GM23338 (cell line): Measurements from ENCODE around the gene SCN7A. TPM values are rescaled to one million over a fixed set of nuclear protein-coding genes. Genes with fewer than 3 reads are reported as not detected.

ENCODE experiments used
- ATAC-seq: fragments of 200-7000 bp; cut with Tn5 transposase; 3 replicates; pipeline ENCODE4 v1.9.1; 2020
- DNase-seq: peaks from one replicate; pipeline ENCODE4 v3.0.0-alpha.2; 2015; ENCODE audit warnings: low spot score
- H2AFZ ChIP-seq: fragments of 200-600 bp; sonication (generic); 2 replicates; pipeline ENCODE4 v1.8.0; 2016; ENCODE audit warnings: antibody characterized with exemption, mild to moderate bottlenecking, moderate library complexity
- H3F3A ChIP-seq: fragments of 200-600 bp; sonication (generic); replicated peaks from 2 replicates; pipeline ENCODE4 v1.8.0; 2017; ENCODE audit warnings: antibody characterized with exemption, mixed run types, low read depth
- H3K27ac ChIP-seq: fragments of 200-600 bp; sonication (generic); 2 replicates; pipeline ENCODE4 v1.6.1; 2016; ENCODE audit warnings: low read depth
- H3K27me3 ChIP-seq: fragments of 200-600 bp; sonication (generic); 2 replicates; pipeline ENCODE4 v1.8.0; 2016; ENCODE audit warnings: mild to moderate bottlenecking, mixed run types, moderate library complexity; ENCODE audit not compliant: insufficient read depth
- H3K36me3 ChIP-seq: fragments of 200-600 bp; sonication (generic); 2 replicates; pipeline ENCODE4 v1.8.0; 2016; ENCODE audit warnings: mild to moderate bottlenecking; ENCODE audit not compliant: insufficient read depth
- H3K4me1 ChIP-seq: fragments of 200-600 bp; sonication (generic); 2 replicates; pipeline ENCODE4 v1.8.0; 2016; ENCODE audit warnings: mild to moderate bottlenecking, moderate library complexity; ENCODE audit not compliant: insufficient read depth
- H3K4me2 ChIP-seq: fragments of 200-600 bp; sonication (generic); 2 replicates; pipeline ENCODE4 v1.7.1; 2017; ENCODE audit warnings: mixed run types
- H3K4me3 ChIP-seq: fragments of 200-600 bp; sonication (generic); 2 replicates; pipeline ENCODE4 v1.6.1; 2016; ENCODE audit warnings: mixed run types
- H3K79me2 ChIP-seq: fragments of 200-600 bp; sonication (generic); replicated peaks from 2 replicates; pipeline ENCODE4 v1.8.0; 2017; ENCODE audit warnings: mild to moderate bottlenecking; ENCODE audit not compliant: insufficient read depth
- H3K9me2 ChIP-seq: fragments of 200-600 bp; sonication (generic); 2 replicates; pipeline ENCODE4 v1.8.0; 2017; ENCODE audit not compliant: insufficient read depth
- H4K20me1 ChIP-seq: fragments of 200-600 bp; sonication (generic); replicated peaks from 2 replicates; pipeline ENCODE4 v1.8.0; 2017; ENCODE audit warnings: mild to moderate bottlenecking; ENCODE audit not compliant: insufficient read depth
- H3K27ac Mint-ChIP-seq: 2 replicates; pipeline ENCODE4 v1.8.0; 2020; ENCODE audit warnings: inconsistent platforms, mild to moderate bottlenecking, moderate library complexity, mixed read lengths
- H3K27me3 Mint-ChIP-seq: 3 replicates; pipeline ENCODE4 v1.8.0; 2022; ENCODE audit warnings: low read depth, mild to moderate bottlenecking, moderate library complexity, mixed read lengths, inconsistent platforms; ENCODE audit not compliant: insufficient read depth, poor library complexity
- H3K36me3 Mint-ChIP-seq: 3 replicates; pipeline ENCODE4 v1.8.0; 2021; ENCODE audit warnings: low read depth, mild to moderate bottlenecking, inconsistent platforms, moderate library complexity, mixed read lengths
- H3K4me1 Mint-ChIP-seq: 3 replicates; pipeline ENCODE4 v1.8.0; 2020; ENCODE audit warnings: mild to moderate bottlenecking, inconsistent platforms, mixed read lengths
- H3K4me3 Mint-ChIP-seq: 3 replicates; pipeline ENCODE4 v1.8.0; 2021; ENCODE audit warnings: moderate library complexity, mild to moderate bottlenecking, inconsistent platforms, mixed read lengths
- H3K9me3 Mint-ChIP-seq: 3 replicates; pipeline ENCODE4 v1.8.0; 2020; ENCODE audit warnings: moderate library complexity, mild to moderate bottlenecking, inconsistent platforms, mixed read lengths
- CREB1 ChIP-seq: fragments of 250-450 bp; sonication (Bioruptor Pico); IDR thresholded peaks from 2 replicates; pipeline ENCODE4 v1.5.0; 2020; ENCODE audit warnings: low read depth, mild to moderate bottlenecking, moderate library complexity
- EZH2 ChIP-seq: fragments of 200-600 bp; sonication (generic); IDR thresholded peaks from one replicate; pipeline ENCODE4 v1.8.0; 2017; ENCODE audit warnings: antibody characterized with exemption, mild to moderate bottlenecking, low read depth; ENCODE audit not compliant: unreplicated experiment
- EZH2phosphoT487 ChIP-seq: fragments of 200-600 bp; sonication (generic); IDR thresholded peaks from one replicate; pipeline ENCODE4 v1.8.1; 2018; ENCODE audit warnings: antibody characterized with exemption; ENCODE audit not compliant: unreplicated experiment
- JUNB ChIP-seq: IDR thresholded peaks from one replicate; pipeline ENCODE4 v1.6.1; 2016; ENCODE audit warnings: antibody characterized with exemption; ENCODE audit not compliant: unreplicated experiment
- NANOG ChIP-seq: IDR thresholded peaks from 2 replicates; pipeline ENCODE4 v1.6.1; 2016; ENCODE audit warnings: antibody characterized with exemption, borderline replicate concordance
- POLR2AphosphoS5 ChIP-seq: IDR thresholded peaks from 2 replicates; pipeline ENCODE4 v1.6.1; 2016; ENCODE audit warnings: antibody characterized with exemption, low read depth
- STAT1 ChIP-seq: IDR thresholded peaks from one replicate; pipeline ENCODE4 v1.6.1; 2016; ENCODE audit warnings: antibody characterized with exemption; ENCODE audit not compliant: unreplicated experiment
- ZNF114 ChIP-seq: fragments of 250-450 bp; sonication (Bioruptor Pico); IDR thresholded peaks from 2 replicates; pipeline ENCODE4 v1.5.0; 2020; ENCODE audit warnings: mild to moderate bottlenecking, moderate library complexity
- ZNF331 ChIP-seq: fragments of 250-450 bp; sonication (Bioruptor Pico); IDR thresholded peaks from 2 replicates; pipeline ENCODE4 v1.5.0; 2020; ENCODE audit warnings: low read depth, mild to moderate bottlenecking, moderate library complexity
- polyA plus RNA-seq: library from polyadenylated mRNA; unstranded; fragments of >200 nt; fragmentation: Nextera tagmentation; extraction: Ambion mirVana; gene quantifications from 2 replicates; pipeline ENCODE4 v1.2.1, GENCODE V29; 2016
- total RNA-seq: library from RNA; depleted of rRNA; stranded (reverse); fragments of >200 nt; shearing (Covaris generic); gene quantifications from 2 replicates; pipeline ENCODE4 v1.2.3, GENCODE V29; 2014
- TF ChIP-seq, protein P1 (sequence below): IDR thresholded peaks from one replicate; pipeline ENCODE4 v1.6.1; 2018; ENCODE audit warnings: antibody characterized with exemption; ENCODE audit not compliant: unreplicated experiment
- TF ChIP-seq, protein P2 (sequence below): fragments of 250-450 bp; sonication (Bioruptor Pico); IDR thresholded peaks from 2 replicates; pipeline ENCODE4 v1.5.0; 2020; ENCODE audit warnings: mild to moderate bottlenecking, moderate library complexity
- TF ChIP-seq, protein P3 (sequence below), 2 experiments: fragments of 200-600 bp in 1 of 2; sonication (generic) in 1 of 2; conservative IDR thresholded peaks; 2 replicates each; pipeline versions ENCODE4 v1.5.1 to v1.6.1; 2016 to 2017; ENCODE audit warnings: antibody characterized with exemption in 2 of 2, low read depth in 2 of 2, mild to moderate bottlenecking in 2 of 2, moderate library complexity in 1 of 2
- TF ChIP-seq, protein P4 (sequence below): IDR thresholded peaks from 2 replicates; pipeline ENCODE4 v1.6.1; 2016; ENCODE audit warnings: antibody characterized with exemption

The SCN7A gene
- total and polyA plus RNA-seq, 2 experiments from 2014 or later: 0.10 to 0.42 TPM

DNA sequence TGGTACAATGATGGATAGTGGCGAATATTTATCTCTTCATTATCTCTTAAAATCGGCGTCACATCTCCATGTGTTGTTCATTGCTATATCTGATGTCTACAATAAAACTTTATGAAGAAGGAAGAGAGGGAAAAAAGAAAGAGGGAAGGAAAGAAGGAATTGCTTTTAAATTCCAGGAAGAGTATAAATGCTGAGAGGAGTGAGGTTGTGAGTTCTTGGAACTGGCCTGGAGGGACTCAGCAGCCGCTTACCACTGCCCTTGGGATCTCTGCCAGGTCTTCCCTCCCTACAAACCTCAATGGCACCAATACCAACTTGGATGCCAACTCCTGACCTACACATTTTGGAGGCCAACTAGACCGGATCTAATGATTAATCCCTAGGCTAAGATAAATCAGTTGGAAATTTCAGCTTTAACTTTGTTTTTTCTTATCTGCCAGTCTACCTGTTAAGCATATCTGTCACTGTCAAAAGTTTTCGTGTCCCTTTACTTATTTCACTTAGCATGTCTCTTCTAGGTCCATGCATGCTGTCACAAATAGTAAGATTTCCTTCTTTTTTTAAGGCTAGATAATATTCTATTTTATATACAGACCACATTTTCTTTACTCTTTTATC lies 128.1 kb downstream of the SCN7A start:
- ATAC-seq: no peak
- Histone ChIP-seq H3K4me3 (no peak overlapping the region), H3K9me2 (no peaks in the 10 kb centered on the region), H3K79me2 (no peaks in the 10 kb centered on the region), H3K27ac (no peak overlapping the region), H3F3A (no peaks in the 10 kb centered on the region), H3K27me3 (no peaks in the 10 kb centered on the region), H3K36me3 (no peaks in the 10 kb centered on the region), H4K20me1 (no peaks in the 10 kb centered on the region), H2AFZ (no peak overlapping the region), H3K4me1 (peaks cover 4% of the 10 kb centered on the region; the same call in 1 of the 2 replicates), H3K4me2 (no peak overlapping the region)
- Mint-ChIP-seq H3K27me3 (no peaks in the 10 kb centered on the region), H3K36me3 (no peaks in the 10 kb centered on the region), H3K4me1 (peaks cover 9% of the 10 kb centered on the region), H3K9me3 (no peaks in the 10 kb centered on the region), H3K27ac (no peak overlapping the region), H3K4me3 (no peak overlapping the region)
- TF ChIP-seq CREB1: no peak
- no peak for TF ChIP-seq JUNB
- TF ChIP-seq EZH2: no peak
- no peak for TF ChIP-seq ZNF331 (CRISPR knock-in tag)
- no peak for TF ChIP-seq NANOG
- no peak for TF ChIP-seq EZH2phosphoT487
- TF ChIP-seq STAT1: no peak
- TF ChIP-seq, protein P1, sequence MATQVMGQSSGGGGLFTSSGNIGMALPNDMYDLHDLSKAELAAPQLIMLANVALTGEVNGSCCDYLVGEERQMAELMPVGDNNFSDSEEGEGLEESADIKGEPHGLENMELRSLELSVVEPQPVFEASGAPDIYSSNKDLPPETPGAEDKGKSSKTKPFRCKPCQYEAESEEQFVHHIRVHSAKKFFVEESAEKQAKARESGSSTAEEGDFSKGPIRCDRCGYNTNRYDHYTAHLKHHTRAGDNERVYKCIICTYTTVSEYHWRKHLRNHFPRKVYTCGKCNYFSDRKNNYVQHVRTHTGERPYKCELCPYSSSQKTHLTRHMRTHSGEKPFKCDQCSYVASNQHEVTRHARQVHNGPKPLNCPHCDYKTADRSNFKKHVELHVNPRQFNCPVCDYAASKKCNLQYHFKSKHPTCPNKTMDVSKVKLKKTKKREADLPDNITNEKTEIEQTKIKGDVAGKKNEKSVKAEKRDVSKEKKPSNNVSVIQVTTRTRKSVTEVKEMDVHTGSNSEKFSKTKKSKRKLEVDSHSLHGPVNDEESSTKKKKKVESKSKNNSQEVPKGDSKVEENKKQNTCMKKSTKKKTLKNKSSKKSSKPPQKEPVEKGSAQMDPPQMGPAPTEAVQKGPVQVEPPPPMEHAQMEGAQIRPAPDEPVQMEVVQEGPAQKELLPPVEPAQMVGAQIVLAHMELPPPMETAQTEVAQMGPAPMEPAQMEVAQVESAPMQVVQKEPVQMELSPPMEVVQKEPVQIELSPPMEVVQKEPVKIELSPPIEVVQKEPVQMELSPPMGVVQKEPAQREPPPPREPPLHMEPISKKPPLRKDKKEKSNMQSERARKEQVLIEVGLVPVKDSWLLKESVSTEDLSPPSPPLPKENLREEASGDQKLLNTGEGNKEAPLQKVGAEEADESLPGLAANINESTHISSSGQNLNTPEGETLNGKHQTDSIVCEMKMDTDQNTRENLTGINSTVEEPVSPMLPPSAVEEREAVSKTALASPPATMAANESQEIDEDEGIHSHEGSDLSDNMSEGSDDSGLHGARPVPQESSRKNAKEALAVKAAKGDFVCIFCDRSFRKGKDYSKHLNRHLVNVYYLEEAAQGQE: no peak
- TF ChIP-seq, protein P2, sequence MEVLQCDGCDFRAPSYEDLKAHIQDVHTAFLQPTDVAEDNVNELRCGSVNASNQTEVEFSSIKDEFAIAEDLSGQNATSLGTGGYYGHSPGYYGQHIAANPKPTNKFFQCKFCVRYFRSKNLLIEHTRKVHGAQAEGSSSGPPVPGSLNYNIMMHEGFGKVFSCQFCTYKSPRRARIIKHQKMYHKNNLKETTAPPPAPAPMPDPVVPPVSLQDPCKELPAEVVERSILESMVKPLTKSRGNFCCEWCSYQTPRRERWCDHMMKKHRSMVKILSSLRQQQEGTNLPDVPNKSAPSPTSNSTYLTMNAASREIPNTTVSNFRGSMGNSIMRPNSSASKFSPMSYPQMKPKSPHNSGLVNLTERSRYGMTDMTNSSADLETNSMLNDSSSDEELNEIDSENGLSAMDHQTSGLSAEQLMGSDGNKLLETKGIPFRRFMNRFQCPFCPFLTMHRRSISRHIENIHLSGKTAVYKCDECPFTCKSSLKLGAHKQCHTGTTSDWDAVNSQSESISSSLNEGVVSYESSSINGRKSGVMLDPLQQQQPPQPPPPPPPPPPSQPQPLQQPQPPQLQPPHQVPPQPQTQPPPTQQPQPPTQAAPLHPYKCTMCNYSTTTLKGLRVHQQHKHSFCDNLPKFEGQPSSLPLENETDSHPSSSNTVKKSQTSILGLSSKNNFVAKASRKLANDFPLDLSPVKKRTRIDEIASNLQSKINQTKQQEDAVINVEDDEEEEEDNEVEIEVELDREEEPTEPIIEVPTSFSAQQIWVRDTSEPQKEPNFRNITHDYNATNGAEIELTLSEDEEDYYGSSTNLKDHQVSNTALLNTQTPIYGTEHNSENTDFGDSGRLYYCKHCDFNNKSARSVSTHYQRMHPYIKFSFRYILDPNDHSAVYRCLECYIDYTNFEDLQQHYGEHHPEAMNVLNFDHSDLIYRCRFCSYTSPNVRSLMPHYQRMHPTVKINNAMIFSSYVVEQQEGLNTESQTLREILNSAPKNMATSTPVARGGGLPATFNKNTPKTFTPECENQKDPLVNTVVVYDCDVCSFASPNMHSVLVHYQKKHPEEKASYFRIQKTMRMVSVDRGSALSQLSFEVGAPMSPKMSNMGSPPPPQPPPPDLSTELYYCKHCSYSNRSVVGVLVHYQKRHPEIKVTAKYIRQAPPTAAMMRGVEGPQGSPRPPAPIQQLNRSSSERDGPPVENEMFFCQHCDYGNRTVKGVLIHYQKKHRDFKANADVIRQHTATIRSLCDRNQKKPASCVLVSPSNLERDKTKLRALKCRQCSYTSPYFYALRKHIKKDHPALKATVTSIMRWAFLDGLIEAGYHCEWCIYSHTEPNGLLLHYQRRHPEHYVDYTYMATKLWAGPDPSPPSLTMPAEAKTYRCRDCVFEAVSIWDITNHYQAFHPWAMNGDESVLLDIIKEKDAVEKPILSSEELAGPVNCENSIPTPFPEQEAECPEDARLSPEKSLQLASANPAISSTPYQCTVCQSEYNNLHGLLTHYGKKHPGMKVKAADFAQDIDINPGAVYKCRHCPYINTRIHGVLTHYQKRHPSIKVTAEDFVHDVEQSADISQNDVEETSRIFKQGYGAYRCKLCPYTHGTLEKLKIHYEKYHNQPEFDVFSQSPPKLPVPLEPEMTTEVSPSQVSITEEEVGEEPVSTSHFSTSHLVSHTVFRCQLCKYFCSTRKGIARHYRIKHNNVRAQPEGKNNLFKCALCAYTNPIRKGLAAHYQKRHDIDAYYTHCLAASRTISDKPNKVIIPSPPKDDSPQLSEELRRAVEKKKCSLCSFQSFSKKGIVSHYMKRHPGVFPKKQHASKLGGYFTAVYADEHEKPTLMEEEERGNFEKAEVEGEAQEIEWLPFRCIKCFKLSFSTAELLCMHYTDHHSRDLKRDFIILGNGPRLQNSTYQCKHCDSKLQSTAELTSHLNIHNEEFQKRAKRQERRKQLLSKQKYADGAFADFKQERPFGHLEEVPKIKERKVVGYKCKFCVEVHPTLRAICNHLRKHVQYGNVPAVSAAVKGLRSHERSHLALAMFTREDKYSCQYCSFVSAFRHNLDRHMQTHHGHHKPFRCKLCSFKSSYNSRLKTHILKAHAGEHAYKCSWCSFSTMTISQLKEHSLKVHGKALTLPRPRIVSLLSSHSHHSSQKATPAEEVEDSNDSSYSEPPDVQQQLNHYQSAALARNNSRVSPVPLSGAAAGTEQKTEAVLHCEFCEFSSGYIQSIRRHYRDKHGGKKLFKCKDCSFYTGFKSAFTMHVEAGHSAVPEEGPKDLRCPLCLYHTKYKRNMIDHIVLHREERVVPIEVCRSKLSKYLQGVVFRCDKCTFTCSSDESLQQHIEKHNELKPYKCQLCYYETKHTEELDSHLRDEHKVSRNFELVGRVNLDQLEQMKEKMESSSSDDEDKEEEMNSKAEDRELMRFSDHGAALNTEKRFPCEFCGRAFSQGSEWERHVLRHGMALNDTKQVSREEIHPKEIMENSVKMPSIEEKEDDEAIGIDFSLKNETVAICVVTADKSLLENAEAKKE (CRISPR knock-in tag): no peak
- TF ChIP-seq POLR2AphosphoS5: no peak
- no peak for TF ChIP-seq ZNF114 (CRISPR knock-in tag)
- TF ChIP-seq, protein P3, sequence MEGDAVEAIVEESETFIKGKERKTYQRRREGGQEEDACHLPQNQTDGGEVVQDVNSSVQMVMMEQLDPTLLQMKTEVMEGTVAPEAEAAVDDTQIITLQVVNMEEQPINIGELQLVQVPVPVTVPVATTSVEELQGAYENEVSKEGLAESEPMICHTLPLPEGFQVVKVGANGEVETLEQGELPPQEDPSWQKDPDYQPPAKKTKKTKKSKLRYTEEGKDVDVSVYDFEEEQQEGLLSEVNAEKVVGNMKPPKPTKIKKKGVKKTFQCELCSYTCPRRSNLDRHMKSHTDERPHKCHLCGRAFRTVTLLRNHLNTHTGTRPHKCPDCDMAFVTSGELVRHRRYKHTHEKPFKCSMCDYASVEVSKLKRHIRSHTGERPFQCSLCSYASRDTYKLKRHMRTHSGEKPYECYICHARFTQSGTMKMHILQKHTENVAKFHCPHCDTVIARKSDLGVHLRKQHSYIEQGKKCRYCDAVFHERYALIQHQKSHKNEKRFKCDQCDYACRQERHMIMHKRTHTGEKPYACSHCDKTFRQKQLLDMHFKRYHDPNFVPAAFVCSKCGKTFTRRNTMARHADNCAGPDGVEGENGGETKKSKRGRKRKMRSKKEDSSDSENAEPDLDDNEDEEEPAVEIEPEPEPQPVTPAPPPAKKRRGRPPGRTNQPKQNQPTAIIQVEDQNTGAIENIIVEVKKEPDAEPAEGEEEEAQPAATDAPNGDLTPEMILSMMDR (conservative IDR thresholded peaks at IDR 0.05; ENCODE audit: low read depth in 2 of 2): no peak
- TF ChIP-seq, protein P4, sequence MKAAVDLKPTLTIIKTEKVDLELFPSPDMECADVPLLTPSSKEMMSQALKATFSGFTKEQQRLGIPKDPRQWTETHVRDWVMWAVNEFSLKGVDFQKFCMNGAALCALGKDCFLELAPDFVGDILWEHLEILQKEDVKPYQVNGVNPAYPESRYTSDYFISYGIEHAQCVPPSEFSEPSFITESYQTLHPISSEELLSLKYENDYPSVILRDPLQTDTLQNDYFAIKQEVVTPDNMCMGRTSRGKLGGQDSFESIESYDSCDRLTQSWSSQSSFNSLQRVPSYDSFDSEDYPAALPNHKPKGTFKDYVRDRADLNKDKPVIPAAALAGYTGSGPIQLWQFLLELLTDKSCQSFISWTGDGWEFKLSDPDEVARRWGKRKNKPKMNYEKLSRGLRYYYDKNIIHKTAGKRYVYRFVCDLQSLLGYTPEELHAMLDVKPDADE: no peak
- DNase-seq: no peak
